KG1 (cell line): ENCODE results near the gene LAP3.
"Not testable (repeated sequence)": the region's sequence is repeated elsewhere in the genome, so short reads cannot be mapped to it uniquely, and the experiment has no call there.

ENCODE experiments used
- DNase-seq: peaks from one replicate; lab custom pipeline; 2025; lab: John Stamatoyannopoulos, UW

The LAP3 gene

DNA sequence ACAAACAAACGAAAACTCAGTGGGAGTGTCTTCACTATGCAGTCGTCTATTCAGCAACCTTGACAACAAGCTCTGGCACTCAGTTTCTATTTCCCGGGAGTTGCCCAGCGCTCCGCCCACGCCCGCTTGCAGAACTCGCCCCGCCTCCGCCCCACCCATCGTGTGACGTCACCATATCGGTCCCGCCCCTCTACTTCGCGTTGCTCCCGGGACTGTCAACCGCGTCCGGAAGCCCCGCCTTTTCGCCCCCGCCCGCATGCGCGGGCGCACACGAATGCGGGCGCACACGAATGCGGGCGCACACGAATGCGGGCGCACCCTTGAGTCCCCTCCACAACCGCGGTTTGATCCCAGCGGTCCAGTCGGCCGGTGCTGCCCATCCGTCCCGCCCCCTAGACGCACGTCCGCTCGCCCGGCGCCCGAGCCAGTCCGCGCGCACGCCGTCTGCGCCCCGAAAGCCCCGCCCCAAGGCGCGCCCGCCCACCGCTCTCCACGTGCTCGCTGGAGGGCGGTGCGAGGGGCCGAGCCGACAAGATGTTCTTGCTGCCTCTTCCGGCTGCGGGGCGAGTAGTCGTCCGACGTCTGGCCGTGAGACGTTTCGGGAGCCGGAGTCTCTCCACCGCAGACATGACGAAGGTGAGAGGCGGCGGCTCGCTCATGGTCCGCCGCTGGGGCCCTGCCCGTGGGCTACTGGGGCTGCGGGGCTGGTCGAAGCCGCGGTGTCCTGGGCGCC lies at the start of gene LAP3:
Gene LAP3, plus strand, starts transcription at position 267 of the 733 bp plus-strand sequence. Its CDS starts 268 bp downstream, at position 535.
- DNase-seq = peak; percentile 84

DNA sequence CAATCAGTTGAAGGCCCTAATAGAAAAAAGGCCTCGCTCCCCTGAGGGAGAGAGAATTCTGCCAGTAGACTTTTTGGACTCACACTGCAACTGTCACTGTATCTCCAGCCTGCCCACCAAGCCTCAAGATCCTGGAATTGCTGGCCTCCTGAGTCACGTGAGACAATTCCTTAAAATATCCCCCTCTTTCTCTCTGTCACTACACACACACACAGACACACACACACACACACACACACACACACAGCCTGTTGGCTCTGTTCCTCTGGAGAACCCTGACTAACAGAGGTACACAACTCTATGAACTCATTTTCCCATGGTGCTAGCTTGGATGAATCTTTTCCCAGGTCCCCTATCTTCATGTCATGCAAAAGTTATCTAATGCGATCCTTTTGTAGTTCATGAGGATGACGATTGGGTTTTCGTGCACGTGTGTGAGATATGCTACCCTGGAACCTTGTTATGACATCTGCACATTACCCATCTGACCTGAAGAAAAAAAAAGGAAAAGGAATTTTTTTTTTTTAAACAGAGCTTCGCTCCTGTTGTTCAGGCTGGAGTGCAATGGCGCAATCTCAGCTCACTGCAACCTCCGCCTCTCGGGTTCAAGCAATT lies 48.3 kb upstream of the LAP3 start:
- no peak for DNase-seq

DNA sequence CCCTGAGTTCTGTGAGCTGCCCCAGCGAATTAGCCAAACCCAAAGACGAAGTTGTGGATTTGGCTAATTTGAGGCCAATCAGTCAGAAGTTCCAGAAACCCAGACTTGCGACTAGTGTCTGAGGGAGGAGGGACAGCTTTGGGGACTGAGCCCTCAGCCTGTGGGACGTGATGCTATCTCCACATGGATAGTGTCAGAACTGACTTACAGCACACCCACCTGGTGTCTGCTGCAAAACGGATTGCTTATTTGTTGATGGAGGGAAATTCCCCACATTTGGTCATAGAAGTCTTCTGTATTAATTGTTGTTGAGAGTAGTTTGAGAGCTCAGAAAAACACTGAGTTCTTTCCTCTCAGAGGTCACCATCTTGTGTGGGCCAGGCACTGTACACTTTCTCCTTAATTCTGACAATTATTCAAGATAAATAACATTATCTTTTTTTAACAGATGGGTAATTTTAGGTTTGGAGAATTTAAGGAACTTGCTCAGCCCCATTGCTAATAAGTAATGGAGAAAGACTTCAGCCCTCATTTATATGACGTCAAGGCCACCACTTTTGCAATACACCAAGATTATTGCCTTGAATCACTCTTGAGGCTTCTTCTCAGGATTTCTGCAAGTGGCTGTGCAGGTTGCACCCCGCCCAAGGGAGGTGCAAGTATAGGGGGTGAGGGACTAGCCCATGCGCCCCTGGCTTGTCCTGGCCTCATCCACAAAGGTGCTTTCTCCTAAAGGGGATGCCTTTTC lies 45.3 kb upstream of the LAP3 start:
- DNase-seq = no peak

DNA sequence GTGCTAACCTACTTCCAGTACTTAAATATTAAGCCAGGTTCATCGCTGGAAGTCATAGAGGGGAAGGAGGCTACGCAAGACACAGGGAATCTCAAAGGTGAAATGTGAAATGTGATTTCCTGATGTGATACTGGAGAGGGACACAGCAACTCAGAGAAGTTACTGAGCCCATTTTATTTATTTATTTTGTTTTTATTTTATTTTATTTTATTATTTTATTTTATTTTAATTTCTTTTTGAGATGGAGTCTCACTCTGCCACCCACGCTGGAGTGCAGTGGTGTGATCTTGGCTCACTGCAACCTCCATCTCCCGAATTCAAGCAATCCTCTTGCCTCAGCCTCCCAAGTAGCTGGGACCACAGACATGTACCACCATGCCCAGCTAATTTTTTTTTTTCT lies 42.3 kb upstream of the LAP3 start:
- DNase-seq = no peak

DNA sequence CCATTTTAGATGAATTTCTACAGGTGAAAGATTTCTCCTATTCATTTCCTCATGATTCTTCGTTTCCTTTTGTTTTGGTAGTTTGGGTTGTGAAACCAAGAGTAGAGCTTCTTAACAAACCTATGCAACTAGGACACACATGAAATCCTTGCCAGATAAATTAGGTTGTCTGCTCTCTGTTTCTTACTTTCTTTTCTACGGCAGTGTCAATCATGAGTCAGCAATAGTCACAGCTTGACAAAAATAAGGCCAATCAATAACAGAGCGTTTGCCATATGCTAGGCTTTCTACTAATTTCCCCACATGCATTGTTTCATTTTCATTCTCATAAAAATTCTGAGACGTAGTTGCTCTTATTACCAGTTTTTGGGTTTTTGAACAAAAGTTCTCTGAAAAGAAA lies 41.8 kb upstream of the LAP3 start:
- no peak for DNase-seq

DNA sequence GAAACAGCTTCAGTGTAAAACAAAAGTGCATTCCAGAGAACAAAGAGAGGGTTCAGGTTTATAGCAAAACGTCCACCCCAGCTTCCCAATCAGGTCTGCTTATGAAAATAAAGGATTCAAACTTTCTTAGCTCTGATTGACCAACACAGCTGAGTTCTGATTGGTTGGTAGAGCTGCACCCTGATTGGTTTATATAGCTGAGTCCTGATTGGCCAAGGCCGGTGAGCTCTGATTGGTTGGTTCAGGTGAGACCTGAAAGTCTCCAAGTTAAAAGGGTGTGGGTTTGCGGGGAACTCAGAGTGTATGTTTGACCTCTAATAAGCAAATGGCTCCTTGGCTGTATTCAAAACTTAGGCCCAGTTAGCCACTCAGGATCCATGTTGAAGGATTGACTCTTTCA lies 41.1 kb upstream of the LAP3 start:
- DNase-seq = no peak

DNA sequence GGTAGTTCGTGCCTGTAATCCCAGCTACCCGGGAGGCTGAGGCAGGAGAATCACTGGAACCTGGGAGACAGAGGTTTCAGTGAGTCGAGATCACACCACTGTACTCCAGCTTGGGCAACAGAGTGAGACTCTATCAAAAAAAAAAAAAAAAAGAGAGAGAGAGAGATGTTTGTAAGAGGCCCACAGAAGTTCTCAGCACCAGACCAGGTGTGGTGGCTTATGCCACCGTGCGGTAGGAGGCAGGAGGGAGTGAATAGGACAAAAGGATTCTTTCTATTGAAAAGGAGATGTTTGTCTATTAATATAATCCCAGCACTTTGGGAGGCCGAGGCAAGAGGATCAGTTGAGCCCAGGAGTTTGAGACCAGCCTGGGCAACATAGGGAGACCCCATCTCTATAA lies 39.9 kb upstream of the LAP3 start:
- DNase-seq = not testable (repeated sequence)

DNA sequence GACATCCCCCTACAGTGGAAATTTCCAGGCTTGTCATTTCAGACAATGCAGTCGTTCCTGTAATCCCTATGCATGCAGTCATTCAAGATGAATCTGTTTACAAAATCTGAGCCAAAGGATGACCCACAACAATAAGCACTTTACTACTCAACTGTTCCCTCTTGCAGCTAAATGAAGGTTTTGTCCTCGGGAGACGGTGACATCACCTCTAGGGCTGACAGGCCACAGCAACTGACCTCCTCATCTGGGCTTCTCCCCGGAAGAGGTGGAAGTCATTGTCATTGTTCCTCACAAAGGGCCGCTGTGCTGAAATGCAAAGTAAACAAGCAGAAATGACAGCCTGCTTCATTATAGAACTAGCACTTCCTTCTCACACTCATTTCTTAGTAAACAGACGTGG lies 32.8 kb upstream of the LAP3 start:
- no peak for DNase-seq

DNA sequence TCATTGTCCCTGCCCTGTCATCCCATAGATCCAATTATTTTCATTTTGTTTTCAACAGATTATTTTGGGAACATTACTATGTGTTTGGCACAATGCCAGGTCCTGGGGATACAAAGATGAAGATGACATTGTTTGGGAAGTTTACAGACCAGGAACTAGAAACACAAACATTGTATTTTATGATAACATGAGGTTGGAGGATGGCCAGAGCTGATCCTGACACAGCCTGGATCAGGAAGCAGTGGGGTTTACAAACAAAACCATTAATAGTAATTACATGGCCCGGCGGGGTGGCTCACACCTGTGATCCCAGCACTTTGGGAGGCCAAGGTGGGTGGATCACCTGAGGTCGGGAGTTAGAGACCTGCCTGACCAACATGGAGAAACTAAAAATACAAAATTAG lies 32.2 kb upstream of the LAP3 start:
- no peak for DNase-seq

DNA sequence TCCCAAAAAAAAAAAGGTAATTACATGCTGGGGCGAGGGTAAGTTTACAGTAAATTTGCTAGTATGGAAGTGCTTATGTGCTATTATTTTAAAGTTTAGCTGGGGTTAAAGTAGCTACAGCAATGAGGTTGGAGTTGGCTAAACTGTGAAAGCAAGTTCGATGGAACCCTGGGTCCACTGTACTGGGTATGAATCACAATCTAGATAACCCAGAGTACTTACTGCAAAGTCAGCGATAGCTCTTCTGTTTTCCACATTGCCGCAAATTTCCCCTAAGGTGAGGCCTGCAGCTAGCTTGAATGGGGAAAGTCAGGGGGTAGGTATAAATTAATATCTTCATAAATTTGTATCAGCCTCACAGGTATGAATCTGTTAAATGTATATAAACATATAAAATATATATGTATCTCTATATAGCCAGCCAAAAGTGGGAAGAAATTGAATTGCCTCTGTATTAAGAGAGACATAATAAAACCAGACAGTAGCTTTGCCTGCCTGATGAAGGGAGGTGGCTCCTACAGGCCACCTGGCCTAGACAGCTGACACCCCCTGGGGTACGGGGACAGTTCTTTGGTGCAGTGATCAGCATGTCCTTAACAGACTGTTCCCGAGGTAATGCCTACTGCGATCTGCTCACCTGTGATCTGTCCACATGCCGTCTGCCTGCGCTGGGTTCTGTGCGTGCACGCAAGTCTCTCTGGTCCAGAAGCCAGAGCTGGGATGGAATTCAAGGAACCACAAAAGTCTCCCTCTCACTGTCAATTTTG lies 31.4 kb upstream of the LAP3 start:
- no peak for DNase-seq

DNA sequence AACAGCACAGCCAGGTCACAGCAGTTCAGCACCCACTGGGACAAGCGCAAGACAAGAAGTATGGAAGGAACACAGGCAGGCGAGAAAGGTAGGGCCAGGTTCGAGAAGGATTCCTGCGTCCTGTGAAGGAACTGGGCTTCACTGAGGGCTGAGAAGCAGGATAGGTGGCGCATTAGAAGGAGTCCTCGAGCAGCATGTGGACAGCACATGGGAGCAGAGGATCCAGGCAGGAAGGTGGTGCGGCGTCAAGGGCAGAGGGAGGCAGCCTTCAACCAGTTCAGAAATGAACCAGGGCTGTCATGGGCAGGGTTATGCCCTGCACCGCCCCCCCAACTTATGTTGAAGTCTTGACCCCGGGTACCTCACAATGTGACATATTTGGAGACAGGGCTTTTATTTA lies 30.8 kb upstream of the LAP3 start:
- no peak for DNase-seq

DNA sequence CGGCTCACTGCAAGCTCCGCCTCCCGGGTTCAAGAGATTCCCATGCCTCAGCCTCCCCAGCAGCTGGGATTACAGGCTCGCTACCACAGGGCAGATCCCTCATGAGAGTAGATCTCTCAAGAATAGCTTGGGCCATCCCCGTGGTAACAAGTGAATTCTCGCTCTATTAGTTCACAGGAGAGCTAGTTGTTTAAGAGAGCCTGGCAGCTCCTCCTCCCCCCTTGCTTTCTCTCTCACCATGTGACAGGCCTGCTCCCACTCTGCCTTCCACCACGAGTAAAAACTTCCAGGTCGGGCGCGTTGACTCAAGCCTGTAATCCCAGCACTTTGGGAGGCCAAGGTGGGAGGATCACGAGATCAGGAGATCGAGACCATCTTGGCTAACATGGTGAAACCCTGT lies 30.3 kb upstream of the LAP3 start:
- DNase-seq = no peak

DNA sequence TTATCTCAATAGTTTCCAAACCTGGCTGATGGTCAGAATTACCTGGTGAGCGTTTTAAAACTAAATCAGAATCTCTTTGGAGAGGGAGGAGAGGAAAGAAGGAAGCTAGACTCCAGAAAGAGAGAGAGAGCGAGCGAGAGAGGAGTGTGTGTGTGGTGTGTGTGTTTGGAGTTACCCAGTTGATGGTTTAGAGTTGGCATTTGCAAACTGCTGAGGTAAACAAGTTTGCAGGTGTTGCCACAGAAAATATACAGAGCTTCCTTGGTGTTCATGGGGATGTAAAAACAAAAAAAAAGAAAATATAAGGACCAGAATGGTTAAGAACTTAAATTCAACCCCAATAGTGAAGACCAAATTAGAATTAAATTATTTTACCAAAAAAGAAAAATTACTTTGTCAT lies 26.4 kb upstream of the LAP3 start:
- DNase-seq = no peak

DNA sequence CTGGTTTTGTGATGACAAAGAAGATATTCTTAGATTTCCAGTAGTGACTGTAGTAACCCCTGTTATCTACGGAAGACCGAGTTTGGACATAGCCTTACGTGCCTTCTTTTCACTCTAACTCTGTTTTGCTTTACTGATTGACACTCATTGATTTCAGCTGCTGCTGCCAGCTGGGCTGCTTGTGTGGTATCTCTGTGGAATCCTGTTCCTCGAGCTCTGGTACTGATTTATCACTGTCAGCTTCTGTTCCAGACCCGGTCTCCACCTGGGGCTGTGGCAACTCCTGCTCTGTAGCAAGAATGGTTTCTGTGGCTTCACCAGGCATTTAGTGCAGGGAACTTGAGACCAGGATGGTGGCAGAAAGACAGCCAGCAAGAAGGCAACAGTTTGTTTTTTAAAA lies 24.6 kb upstream of the LAP3 start:
- DNase-seq = no peak

DNA sequence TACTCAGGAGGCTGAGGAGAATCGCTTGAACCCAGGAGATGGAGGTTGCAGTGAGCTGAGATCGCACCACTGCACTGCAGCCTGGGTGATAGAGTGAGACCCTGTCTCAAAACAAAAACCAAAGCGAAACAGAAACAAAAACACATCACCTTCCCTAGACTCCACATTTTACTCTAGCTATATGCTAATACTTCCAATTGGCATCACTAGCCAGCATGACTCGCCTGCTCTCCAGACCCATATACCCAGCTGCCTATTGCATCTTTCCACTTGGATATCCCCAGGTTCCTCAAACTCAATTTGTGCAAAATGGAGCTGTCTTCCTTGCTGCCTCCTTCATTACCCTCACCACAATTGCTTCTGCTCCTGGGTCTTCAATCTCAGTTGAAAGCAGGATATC lies 22.4 kb upstream of the LAP3 start:
- DNase-seq = no peak

DNA sequence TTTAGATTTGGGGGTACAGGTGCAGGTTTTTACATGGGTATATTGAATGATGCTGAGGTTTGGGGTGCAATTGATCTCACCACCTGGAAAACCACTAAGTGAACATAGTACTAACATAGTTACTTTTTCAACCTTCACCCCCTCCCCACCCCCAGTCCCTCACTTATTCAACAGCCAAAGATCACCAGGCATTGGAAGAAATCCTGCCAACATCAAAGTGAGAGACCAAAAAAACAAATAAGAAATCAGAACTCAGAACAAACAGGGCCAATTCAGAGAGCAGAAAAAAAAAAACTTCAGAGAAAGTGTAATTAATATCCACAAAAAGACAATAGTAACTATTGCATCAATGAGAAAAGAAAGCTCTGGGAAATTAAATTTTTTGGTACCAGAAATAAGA lies 20.5 kb upstream of the LAP3 start:
- DNase-seq = no peak

DNA sequence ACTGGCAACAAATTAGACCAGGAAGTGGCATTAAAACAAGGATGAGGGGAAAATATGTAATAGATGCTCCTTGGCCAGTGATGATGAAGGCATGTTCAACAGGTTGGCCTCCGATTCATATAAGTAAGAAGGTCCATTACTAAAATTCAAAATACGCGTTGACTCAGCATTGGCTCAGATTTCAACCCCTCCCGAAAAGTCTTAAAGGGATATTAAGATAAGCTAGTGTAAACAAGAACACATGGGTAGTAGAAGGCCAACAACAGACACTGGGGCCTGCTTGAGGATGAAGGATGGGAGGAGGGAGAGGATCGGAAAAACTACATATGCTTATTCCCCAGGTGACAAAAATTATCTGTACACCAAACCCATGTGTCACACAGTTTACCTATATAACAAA lies 19.1 kb upstream of the LAP3 start:
- DNase-seq = no peak

DNA sequence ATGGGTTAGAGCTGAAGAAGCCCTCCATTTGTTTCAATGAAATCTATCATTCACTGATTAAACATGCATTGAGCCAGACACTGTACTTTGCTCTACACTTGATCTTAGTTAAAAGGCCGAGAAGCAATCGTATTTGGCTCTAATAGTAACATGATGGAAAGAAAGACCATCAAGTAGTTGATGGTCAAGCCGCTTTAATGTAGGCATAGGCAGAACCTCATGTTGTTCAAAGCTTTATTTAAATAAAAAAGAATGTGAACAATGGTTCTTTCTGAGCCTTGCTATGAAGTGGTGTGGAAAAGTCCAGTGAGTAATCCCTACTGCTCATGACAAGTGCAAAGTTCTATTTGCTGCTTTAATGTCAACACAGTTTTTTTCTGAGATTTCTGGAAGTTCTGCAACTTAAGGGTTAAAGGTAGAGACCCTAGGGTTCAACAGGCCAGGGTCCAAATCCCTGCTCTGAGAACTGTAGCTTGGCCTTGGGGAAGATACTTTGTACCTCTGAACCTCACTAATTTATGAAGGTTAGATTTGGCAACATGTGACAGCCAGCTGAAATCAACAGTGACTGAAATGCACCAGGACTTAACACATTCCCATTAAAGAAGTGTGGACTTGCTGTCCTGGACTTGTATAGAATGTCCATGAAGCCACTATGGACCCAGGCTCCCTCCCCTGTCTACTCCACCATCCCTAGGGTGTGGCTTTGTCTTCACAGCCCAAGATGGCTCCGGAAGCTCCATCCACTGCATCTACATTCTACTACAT lies 17.9 kb upstream of the LAP3 start:
- no peak for DNase-seq

DNA sequence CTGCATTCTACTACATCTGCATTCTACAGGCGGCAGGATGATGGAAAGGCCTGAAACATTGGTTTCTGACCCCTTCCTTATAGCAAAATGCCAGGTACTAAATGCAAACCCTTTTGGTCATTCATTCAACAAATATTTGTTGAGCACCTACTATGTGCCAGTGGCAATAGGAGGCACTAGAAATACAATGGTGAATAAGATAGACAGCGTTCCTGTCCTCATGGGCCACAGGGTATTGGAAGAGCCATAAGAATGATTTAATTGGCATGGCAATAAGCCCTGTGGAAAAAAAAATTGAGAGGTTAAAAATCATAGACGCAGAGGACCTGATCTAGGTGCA lies 17.3 kb upstream of the LAP3 start:
- DNase-seq = no peak

DNA sequence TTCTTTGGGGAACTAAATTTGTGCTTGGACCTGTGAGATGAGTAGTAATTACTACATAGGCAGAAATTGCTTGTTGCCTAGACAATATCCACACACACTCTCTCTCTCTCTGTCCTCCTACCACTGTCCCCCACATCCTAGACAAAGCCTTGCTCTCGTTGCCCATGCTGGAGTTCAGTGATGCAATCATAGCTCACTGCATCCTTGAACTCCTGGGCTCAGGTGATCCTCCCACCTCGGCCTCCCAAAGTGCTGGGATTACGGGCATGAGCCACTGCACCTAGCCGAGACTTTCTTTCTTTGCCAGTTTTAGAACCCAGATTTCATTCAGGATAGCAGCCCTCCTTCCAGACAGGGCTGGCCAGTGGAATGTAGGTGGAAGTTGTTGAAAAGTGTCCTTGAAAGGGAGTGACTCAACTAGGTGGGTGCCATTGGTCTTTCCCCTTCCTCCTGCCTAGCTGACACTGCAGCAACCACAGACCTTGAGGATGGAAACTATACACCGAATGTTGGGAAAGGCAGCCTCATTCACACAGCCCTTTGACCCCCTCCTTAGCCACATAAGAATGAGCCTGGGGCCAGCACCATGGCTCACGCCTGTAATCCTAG lies 16.8 kb upstream of the LAP3 start:
- DNase-seq = no peak

DNA sequence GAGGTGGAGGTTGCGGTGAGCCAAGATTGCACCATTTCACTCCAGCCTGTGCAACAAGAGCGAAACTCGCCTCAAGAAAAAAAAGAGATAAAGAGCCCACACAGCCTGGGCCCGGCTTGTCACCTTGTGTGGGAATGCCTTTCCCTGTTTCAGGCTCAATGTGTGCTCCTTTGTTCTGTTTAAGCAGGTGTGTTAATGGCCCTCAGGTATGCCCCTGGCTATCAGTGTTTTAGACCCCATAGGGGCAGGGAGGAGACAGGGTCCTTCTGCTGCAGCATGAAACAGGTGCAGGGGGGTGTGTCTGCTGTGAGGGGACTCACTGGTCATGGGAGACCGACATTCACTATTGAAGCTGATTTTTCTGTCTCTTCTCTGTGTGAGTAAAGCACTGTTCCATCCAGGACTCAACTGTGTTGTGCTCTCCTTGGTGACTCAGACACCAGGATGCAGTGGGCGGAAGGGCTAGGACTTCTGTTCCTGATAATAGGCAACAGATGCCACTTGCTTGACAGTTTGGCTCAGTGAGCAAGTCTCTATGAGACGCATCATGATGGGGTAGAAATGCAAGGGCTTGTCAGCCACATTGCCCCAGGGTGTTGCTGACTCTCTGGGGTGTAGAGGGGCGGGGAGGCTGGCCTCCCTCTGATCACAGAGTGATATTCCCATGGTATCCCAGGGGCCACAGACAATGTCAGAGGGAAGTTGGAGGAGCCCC lies 15.6 kb upstream of the LAP3 start:
- DNase-seq = no peak
